WTC11 (cell line): ENCODE measurements around the gene GDPD3. TPM values are rescaled to one million over a fixed set of nuclear protein-coding genes. Genes with fewer than 3 reads are reported as not detected.

Source experiments
- ATAC-seq: fragments of 200-7000 bp; cut with Tn5 transposase; 2 replicates; pipeline ENCODE4 v1.10.0; 2021; ENCODE audit warnings: mild to moderate bottlenecking, moderate library complexity
- CTCF ChIA-PET: fragments of 300-600 bp; sonication (Branson Sonifier 250); formaldehyde crosslinking; loops from one replicate; lab custom pipeline; 2021; ENCODE audit warnings: antibody characterized with exemption; lab: Charles Lee
- POLR2A ChIA-PET: fragments of 350-600 bp; sonication (Branson Sonifier 250); formaldehyde crosslinking; loops from one replicate; lab custom pipeline; 2021; ENCODE audit warnings: antibody characterized with exemption; lab: Charles Lee
- DNase-seq: peaks from one replicate; pipeline ENCODE4 v3.0.0; 2021; ENCODE audit warnings: low spot score
- H3K27ac Mint-ChIP-seq: 2 replicates; pipeline ENCODE4 v1.8.0; 2021; ENCODE audit warnings: mixed read lengths
- H3K27me3 Mint-ChIP-seq: 2 replicates; pipeline ENCODE4 v1.8.0; 2021; ENCODE audit warnings: low read depth, mild to moderate bottlenecking, moderate library complexity, mixed read lengths
- H3K36me3 Mint-ChIP-seq: 2 replicates; pipeline ENCODE4 v1.8.0; 2021; ENCODE audit warnings: mixed read lengths
- H3K4me1 Mint-ChIP-seq: 2 replicates; pipeline ENCODE4 v1.8.0; 2022; ENCODE audit warnings: mixed read lengths
- H3K4me3 Mint-ChIP-seq: 2 replicates; pipeline ENCODE4 v1.8.0; 2021; ENCODE audit warnings: mild to moderate bottlenecking, moderate library complexity, mixed read lengths
- H3K9me3 Mint-ChIP-seq: 2 replicates; pipeline ENCODE4 v1.8.0; 2021; ENCODE audit warnings: mixed read lengths
- CTCF ChIP-seq: fragments of 200-600 bp; IDR thresholded peaks from 2 replicates; pipeline ENCODE4 v1.8.0; 2022; ENCODE audit warnings: antibody characterized with exemption
- EMX1 ChIP-seq: fragments of 250-450 bp; sonication (Bioruptor Pico); IDR thresholded peaks from 2 replicates; pipeline ENCODE4 v1.8.0; 2021; ENCODE audit warnings: mild to moderate bottlenecking
- FOXP1 ChIP-seq: sonication (generic); formaldehyde crosslinking; IDR thresholded peaks from 2 replicates; pipeline ENCODE4 v1.8.0; 2022; ENCODE audit warnings: missing genetic modification reagents, mild to moderate bottlenecking, moderate library complexity, borderline replicate concordance
- FOXP4 ChIP-seq: sonication (generic); formaldehyde crosslinking; IDR thresholded peaks from 2 replicates; pipeline ENCODE4 v1.8.0; 2022; ENCODE audit warnings: mild to moderate bottlenecking, missing genetic modification reagents
- SMAD4 ChIP-seq: sonication (generic); formaldehyde crosslinking; IDR thresholded peaks from 2 replicates; pipeline ENCODE4 v1.8.0; 2022; ENCODE audit warnings: mild to moderate bottlenecking, missing genetic modification reagents
- TP53 ChIP-seq: sonication (generic); formaldehyde crosslinking; IDR thresholded peaks from 2 replicates; pipeline ENCODE4 v1.8.1; 2023; ENCODE audit warnings: mild to moderate bottlenecking, missing genetic modification reagents
- USF2 ChIP-seq: sonication (generic); formaldehyde crosslinking; IDR thresholded peaks from 2 replicates; pipeline ENCODE4 v1.8.1; 2023; ENCODE audit warnings: mild to moderate bottlenecking, missing genetic modification reagents, moderate library complexity
- ZBTB21 ChIP-seq: sonication (generic); formaldehyde crosslinking; IDR thresholded peaks from 2 replicates; pipeline ENCODE4 v1.8.1; 2023; ENCODE audit warnings: mild to moderate bottlenecking, missing genetic modification reagents, borderline replicate concordance
- ZSCAN18 ChIP-seq: fragments of 250-450 bp; sonication (Bioruptor Pico); IDR thresholded peaks from 2 replicates; pipeline ENCODE4 v2.1.2; 2022; ENCODE audit warnings: mild to moderate bottlenecking, moderate library complexity
- total RNA-seq: library from RNA; stranded (reverse); gene quantifications from 3 replicates; pipeline ENCODE4 v1.2.3, GENCODE V29; 2021
- TF ChIP-seq, protein P1 (sequence below): fragments of 250-450 bp; sonication (Bioruptor Pico); IDR thresholded peaks from 2 replicates; pipeline ENCODE4 v1.8.0; 2021; ENCODE audit warnings: mild to moderate bottlenecking
- TF ChIP-seq, protein P2 (sequence below): sonication (generic); formaldehyde crosslinking; IDR thresholded peaks from 2 replicates; pipeline ENCODE4 v1.8.0; 2023; ENCODE audit warnings: missing genetic modification reagents, mild to moderate bottlenecking, borderline replicate concordance

GDPD3 gene
- total RNA-seq, 1 experiment from 2014 or later: 2.5 TPM

GRCh38 chr16:30078744-30079143 is 34.6 kb downstream of the GDPD3 start (continued):
- TF ChIP-seq ZSCAN18 (no peak), TP53 (CRISPR knock-in tag) (no peak), ZBTB21 (no peak), USF2 (no peak), FOXP4 (CRISPR knock-in tag) (no peak)

GRCh38 chr16:30077656-30078055 is 35.7 kb downstream of the GDPD3 start:
- peaks cover 43% of the 10 kb centered on the region for H3K36me3 Mint-ChIP-seq
- DNase-seq: no peak
- no peaks in the 10 kb centered on the region for H3K27me3 Mint-ChIP-seq
- TF ChIP-seq SMAD4 (CRISPR knock-in tag): no peak
- TF ChIP-seq, protein P1, sequence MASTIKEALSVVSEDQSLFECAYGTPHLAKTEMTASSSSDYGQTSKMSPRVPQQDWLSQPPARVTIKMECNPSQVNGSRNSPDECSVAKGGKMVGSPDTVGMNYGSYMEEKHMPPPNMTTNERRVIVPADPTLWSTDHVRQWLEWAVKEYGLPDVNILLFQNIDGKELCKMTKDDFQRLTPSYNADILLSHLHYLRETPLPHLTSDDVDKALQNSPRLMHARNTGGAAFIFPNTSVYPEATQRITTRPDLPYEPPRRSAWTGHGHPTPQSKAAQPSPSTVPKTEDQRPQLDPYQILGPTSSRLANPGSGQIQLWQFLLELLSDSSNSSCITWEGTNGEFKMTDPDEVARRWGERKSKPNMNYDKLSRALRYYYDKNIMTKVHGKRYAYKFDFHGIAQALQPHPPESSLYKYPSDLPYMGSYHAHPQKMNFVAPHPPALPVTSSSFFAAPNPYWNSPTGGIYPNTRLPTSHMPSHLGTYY (CRISPR knock-in tag): no peak
- no peak for TF ChIP-seq FOXP1 (CRISPR knock-in tag)
- no peak for TF ChIP-seq CTCF
- H3K4me1 Mint-ChIP-seq: peaks cover 22% of the 10 kb centered on the region
- peak overlapping the region; percentile 89 for H3K4me3 Mint-ChIP-seq
- ChIA-PET CTCF (interaction anchor here (0.6 to 6.0 kb wide), 2 partner anchors 14 to 642 kb away, joined by 3 to 45 read pairs; partner anchors contain the start of gene TBX6), POLR2A (interaction anchor here (0.6 to 0.9 kb wide), 2 partner anchors 14 to 82 kb away, joined by 3 to 4 read pairs; partner anchors contain the start of genes HIRIP3 and TBX6)
- H3K9me3 Mint-ChIP-seq: no peaks in the 10 kb centered on the region
- peak overlapping the region; percentile 20; the same call in 1 of the 2 replicates for H3K27ac Mint-ChIP-seq
- ATAC-seq: no peak

DNA sequence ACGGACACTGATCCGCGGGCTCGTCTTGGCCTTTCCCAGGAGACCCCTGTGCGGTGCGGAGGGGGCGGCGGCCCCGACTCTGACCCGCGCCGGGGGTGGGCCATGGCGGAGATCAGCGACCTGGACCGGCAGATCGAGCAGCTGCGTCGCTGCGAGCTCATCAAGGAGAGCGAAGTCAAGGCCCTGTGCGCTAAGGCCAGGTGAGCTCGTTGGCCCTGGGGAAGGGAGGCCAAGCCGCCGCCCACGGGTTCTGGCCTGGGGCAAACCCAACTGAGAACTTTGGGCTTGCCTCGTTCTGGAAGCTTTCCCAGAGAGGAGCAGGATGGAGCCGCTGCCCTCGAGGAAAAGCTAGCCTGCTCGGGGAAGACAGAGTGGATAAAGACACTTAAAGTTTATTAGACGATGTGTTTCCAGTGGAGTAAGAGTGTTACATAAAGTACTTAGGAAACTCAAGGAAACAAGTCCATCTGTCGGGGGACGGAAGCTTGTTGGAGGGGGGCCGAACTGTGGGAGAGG is 37.0 kb downstream of the GDPD3 start:
- H3K36me3 Mint-ChIP-seq: peaks cover 43% of the 10 kb centered on the region
- ChIA-PET POLR2A (interaction anchor here (0.9 to 1.2 kb wide), 3 partner anchors 9 to 19 kb away, joined by 3 to 7 read pairs (median 3); partner anchors contain the start of genes TBX6 and YPEL3), CTCF (interaction anchor here (1.0 to 6.0 kb wide), 4 partner anchors 11 to 36 kb away, joined by 4 to 45 read pairs (median 9); partner anchors contain the start of genes ALDOA and TBX6)
- H3K27me3 Mint-ChIP-seq: no peaks in the 10 kb centered on the region
- peak overlapping the region; percentile 61 for H3K27ac Mint-ChIP-seq
- H3K4me1 Mint-ChIP-seq: peaks cover 22% of the 10 kb centered on the region
- H3K4me3 Mint-ChIP-seq: peak overlapping the region; percentile 89
- DNase-seq (no peak), ATAC-seq (peak; percentile 8)
- H3K9me3 Mint-ChIP-seq: no peaks in the 10 kb centered on the region
- no peak for TF ChIP-seq EMX1 (CRISPR knock-in tag)
- TF ChIP-seq, protein P2, sequence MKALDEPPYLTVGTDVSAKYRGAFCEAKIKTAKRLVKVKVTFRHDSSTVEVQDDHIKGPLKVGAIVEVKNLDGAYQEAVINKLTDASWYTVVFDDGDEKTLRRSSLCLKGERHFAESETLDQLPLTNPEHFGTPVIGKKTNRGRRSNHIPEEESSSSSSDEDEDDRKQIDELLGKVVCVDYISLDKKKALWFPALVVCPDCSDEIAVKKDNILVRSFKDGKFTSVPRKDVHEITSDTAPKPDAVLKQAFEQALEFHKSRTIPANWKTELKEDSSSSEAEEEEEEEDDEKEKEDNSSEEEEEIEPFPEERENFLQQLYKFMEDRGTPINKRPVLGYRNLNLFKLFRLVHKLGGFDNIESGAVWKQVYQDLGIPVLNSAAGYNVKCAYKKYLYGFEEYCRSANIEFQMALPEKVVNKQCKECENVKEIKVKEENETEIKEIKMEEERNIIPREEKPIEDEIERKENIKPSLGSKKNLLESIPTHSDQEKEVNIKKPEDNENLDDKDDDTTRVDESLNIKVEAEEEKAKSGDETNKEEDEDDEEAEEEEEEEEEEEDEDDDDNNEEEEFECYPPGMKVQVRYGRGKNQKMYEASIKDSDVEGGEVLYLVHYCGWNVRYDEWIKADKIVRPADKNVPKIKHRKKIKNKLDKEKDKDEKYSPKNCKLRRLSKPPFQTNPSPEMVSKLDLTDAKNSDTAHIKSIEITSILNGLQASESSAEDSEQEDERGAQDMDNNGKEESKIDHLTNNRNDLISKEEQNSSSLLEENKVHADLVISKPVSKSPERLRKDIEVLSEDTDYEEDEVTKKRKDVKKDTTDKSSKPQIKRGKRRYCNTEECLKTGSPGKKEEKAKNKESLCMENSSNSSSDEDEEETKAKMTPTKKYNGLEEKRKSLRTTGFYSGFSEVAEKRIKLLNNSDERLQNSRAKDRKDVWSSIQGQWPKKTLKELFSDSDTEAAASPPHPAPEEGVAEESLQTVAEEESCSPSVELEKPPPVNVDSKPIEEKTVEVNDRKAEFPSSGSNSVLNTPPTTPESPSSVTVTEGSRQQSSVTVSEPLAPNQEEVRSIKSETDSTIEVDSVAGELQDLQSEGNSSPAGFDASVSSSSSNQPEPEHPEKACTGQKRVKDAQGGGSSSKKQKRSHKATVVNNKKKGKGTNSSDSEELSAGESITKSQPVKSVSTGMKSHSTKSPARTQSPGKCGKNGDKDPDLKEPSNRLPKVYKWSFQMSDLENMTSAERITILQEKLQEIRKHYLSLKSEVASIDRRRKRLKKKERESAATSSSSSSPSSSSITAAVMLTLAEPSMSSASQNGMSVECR: 0 out of 2 replicates have a peak, but pooled peaks have one; percentile 0
